ENCODE measurements around the gene SMYD1.

Gene SMYD1

DNA sequence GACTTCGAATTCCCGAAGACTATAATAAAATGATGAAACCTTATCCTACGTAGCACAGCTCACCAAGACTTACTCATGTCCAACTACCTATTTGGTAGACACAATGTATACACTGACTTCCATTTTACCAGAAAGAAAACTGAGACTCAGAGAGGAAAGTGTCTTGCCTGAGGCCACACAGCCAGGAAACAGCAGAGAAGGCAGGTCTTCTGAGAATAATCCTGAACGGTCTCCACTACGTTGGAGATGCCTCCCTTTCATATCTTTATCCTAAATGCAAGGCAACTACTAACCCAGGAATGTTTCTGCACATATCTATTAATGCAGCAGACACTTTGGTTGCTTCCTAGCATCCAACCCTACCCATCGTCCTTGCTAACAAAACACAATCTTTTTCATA, 72.2 kb downstream of the SMYD1 start:
- no peak for DNase-seq

DNA sequence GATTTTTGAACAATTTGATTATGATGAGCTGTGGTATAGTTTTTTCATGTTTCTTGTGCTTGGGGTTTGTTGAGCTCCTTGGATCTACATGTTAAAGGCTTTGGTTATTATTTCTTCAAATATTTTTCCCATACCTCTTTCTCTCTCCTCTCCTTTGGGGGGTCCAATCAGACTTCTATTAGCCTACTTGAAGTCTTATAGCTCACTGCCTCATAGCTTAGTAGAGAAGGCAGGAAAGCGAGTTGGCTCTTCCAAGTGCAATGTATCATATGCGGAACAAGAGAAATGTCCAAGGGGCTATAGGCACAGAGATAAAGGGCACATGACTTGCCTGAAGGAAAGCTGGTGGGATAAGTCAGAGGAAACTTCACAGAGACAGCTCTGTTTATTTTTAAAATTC, 74.3 kb downstream of the SMYD1 start:
- DNase-seq: no peak

- DNase-seq: no peak
These were observed 76.6 kb downstream of the SMYD1 start for GRCh38 chr2:88144271-88144670.

DNA sequence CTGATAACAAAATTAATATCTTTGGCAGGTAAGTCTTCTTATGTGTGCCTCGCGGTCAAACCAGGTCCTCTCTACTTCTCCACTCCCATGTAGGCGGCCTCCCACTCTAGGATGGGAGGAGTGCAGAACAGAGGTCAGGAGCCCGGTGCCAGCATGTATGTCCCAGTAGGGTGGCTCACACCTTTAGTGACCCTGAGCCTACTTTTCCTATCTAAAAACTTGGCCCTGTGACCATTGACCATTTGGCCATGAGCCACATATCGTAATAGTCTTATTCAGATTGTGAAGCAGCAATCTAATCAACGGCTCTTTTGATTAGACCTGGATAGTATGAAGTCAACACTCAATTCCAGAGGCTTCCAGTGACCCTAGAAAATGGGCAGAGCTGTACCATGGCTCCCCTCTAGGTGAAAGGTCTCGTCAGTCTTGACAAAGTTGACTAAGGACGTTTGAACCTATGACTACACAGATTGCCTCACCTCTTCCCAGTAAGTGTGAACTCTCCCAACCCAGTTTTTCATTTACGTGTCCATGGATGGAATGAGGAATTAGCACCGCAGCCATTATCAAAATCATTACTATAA, 77.4 kb downstream of the SMYD1 start:
- DNase-seq: no peak

DNA sequence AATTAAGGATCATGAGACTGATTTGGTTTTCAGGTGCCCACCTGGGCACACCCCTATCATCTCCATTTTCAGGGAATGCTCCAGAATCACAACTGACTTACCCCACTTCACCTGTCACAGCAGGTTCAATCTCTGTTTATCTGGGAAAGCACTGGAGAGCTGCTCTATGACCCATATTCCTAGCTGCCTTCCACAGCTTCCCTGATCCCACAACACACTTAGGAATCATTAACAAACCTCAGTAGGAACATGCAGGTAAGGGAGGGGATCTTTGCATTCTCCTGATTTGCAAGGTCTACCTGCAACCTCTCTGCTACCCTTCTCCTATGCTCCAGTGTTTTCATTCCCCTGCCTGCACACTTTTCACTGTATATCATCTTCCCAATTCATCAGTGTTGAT, 79.0 kb downstream of the SMYD1 start:
- DNase-seq: no peak

- DNase-seq: no peak
These were observed 79.5 kb downstream of the SMYD1 start for GRCh38 chr2:88147145-88147544.

DNA sequence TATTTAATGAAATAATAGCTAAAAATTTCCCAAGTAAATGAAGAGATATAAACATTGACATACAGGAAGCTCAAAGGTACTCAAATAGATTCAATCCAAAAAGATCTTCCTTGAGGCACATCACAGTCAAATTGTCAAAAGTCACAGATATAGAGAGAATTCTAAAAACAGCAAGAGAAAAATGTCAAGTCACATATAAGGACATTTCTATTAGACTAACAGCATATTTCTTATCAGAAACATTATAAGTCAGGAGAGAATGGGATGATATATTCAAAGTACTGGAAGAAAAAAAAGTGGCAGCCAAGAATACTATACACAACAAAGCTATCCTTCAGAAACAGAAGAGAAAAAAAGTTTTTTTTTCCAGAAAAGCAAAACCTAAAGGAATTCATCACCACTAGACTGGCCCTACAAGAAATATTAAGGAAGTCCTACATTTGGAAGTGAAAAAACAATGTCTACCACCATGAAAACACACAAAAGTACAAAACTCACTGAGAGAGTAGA, 81.4 kb downstream of the SMYD1 start:
- DNase-seq: no peak

DNA sequence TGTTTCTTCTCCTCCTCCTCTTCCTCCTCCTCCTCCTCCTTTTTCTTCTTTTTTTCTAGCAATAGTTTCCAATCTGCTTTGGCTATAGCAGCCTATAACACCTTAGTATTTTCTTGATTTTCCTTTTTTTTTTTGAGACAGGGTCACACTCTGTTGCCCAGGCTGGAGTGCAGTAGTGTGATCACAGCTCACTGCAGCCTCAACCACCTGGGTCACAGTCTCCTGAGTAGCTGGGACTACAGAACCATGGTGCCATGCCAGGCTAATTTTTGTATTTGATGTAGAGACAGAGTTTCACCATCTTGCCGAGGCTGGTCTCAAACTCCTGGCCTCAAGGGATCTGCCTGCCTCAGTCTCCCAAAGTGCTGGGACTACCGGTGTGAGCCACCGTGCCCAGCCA, 91.9 kb downstream of the SMYD1 start:
- DNase-seq: no peak

DNA sequence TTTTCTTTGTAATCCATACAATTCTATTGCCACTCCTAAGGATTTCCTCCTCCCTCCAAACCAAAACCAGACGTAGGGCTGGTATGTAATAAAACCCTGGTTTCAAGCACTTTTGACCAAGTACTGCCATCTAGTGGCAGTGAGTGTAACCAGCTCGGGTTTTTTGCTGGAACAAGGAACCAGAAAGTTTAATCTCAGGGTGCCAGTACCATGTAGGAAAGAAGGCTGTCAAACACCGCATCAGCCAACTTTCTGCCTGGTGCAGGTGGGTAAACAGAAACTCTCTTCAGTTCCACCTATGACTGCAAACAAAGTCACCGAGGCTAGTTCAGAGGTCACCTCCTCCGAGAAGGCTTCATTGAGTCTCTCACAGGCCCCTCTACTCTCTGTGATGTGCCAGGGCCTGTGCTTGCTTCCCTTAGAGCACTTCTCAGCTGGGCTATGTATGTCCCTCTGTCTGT, 92.4 kb downstream of the SMYD1 start:
- peak in 42 of 56 donors; percentile 4 to 77 (median 37) for DNase-seq

GRCh38 chr2:88160517-88160916, 92.9 kb downstream of the SMYD1 start:
- DNase-seq: no peak

DNA sequence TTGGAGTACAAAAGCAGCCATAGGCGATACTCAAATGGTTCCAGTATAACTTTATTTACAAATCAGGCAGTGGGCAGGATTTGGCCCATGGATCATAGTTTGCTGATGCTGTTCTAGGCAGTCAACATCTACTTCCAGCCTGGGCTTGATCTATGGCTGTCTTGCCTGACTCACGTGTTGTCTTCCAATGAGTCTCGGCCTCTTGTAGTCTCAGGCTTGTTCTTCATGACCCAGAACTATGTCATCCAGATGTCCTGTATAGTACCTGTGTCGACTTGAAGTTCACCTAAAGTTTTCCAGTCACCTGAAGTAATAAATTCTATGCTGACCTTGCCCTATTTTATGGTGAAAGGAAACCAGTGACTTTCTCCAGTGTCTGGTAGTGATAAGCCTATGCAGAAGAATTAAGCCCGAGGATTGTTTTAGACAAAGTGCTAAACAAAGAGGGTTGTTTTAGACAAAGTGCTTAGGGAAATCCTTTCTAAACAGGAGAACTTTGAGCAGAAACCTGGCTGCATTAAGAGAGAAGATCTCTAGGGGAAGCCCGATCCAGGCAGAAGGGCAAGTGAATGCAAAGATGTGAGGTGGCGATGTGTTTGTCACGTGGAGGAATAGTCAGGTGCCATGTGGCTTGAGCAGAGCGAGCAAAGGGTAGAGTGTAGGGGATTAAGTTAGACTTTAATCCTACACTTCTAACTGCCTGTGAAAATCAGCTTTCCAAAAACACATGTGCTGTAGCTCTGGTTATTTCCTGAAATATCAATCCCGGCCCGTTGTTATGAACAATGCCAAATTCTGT, 94.0 kb downstream of the SMYD1 start:
- no peak for DNase-seq

All from nucleus accumbens (tissue), 56 donors.